ENCODE measurements around the gene DLX4. TPM values are rescaled to one million over a fixed set of nuclear protein-coding genes. Genes with fewer than 3 reads are reported as not detected.

Gene DLX4
- total and polyA plus RNA-seq, 10 of the 15 experiments (the other 5 are each of a cell fraction or from before 2014, with no cell fraction given), result 0.05 to 0.29 (median 0.15) TPM

DNA sequence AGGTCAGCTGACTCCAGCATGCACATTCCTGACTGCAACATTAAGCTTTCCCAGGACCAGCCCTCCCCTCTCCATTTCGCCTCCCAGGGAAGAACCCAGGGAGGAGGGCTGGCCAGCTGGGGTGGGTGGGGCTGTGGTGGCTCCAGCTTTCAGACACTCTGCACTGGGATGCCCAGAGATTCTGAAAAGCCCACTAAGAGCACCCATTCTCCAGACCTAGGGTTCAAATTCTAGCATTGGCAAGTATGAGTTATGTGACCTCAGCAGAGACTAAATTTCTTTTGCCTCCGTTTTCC, 18.2 kb downstream of the DLX4 start:
- H3K9ac ChIP-seq (ENCODE audit: control insufficient read depth, insufficient read depth, low read length), result no peak overlapping the region
- in situ Hi-C loops (cut with MboI), result no loop called here
- no peak for DNase-seq (ENCODE audit: low read depth, low spot score)

More for the DNA sequence above, 18.2 kb downstream of the DLX4 start:
- BruUV-seq (replicated peaks), result no TSS peak
- Histone ChIP-seq H3K4me1 (ENCODE audit: control insufficient read depth, insufficient read depth, low read length) (no peaks in the 10 kb centered on the region), H2AFZ (ENCODE audit: control insufficient read depth, low read depth, low read length) (no peak overlapping the region), H3K4me2 (ENCODE audit: control insufficient read depth, insufficient read depth) (no peak overlapping the region), H3K79me2 (ENCODE audit: control insufficient read depth, insufficient read depth, low read length) (no peaks in the 10 kb centered on the region), H4K20me1 (ENCODE audit: control insufficient read depth, insufficient read depth) (no peaks in the 10 kb centered on the region), H3K4me3 (no peak overlapping the region), H3K27me3 (replicated peaks in 1 of 2; ENCODE audit: control insufficient read depth in 2 of 2, insufficient read depth in 2 of 2, low read length in 1 of 2) (peaks cover 4 to 12% of the 10 kb centered on the region in 2 experiments; a peak in 3 of 4 replicates), H3K9me3 (replicated peaks; ENCODE audit: control insufficient read depth, insufficient read depth, low read length) (no peaks in the 10 kb centered on the region), H3K27ac (ENCODE audit: control insufficient read depth, insufficient read depth) (no peak overlapping the region), H3K36me3 (ENCODE audit: control insufficient read depth in 2 of 2, insufficient read depth in 2 of 2, low read length in 1 of 2) (no peaks in the 10 kb centered on the region)
- 0% methylated on average over 1 of the region's 2 CpGs for WGBS (ENCODE audit: insufficient coverage, insufficient replicate concordance, low lambda C conversion rate, missing lambda C conversion rate)
- intact Hi-C loops (cut with micrococcal nuclease; ENCODE audit: unreplicated experiment), result no loop called here
- ChIA-PET SMC1A (ENCODE audit: uncharacterized antibody, unreplicated experiment) (no interaction called here), POLR2A (no interaction called here), RAD21 (ENCODE audit: unreplicated experiment) (interaction anchor here (1.1 to 1.9 kb wide), 2 partner anchors 10 to 101 kb away, joined by 5 to 7 read pairs; no protein-coding TSS in a partner anchor), CTCF (interaction anchor here (3.3 kb wide), 1 partner anchor 11 kb away, joined by 14 read pairs; no protein-coding TSS in a partner anchor)
- TF ChIP-seq CEBPB (IDR thresholded peaks at IDR 0.05; ENCODE audit: borderline replicate concordance in 1 of 2, low read depth in 2 of 2, low read length in 2 of 2) (no peak), ZBTB11 (CRISPR knock-in tag; IDR thresholded peaks at IDR 0.05) (no peak), TCF12 (IDR thresholded peaks at IDR 0.05; ENCODE audit: low read depth, low read length) (no peak), CREB1 (IDR thresholded peaks at IDR 0.05; ENCODE audit: low read depth) (no peak), SRF (IDR thresholded peaks at IDR 0.05; ENCODE audit: low read depth in 2 of 2, low read length in 2 of 2) (no peak), HDAC6 (IDR thresholded peaks at IDR 0.05; ENCODE audit: unreplicated experiment) (no peak), RBBP5 (conservative IDR thresholded peaks at IDR 0.05) (no peak), SPI1 (IDR thresholded peaks at IDR 0.05; ENCODE audit: borderline replicate concordance, insufficient read depth, low read depth, low read length) (no peak), KDM1A (IDR thresholded peaks at IDR 0.05; ENCODE audit: borderline replicate concordance) (no peak), TCF7 (IDR thresholded peaks at IDR 0.05; ENCODE audit: borderline replicate concordance) (no peak), NFXL1 (IDR thresholded peaks at IDR 0.05; ENCODE audit: borderline replicate concordance) (no peak), STAT3 (IDR thresholded peaks at IDR 0.05; ENCODE audit: low read depth, low read length) (no peak), RELA (IDR thresholded peaks at IDR 0.05; ENCODE audit: borderline replicate concordance, partially characterized antibody) (no peak)
- TF ChIP-seq, protein P1, sequence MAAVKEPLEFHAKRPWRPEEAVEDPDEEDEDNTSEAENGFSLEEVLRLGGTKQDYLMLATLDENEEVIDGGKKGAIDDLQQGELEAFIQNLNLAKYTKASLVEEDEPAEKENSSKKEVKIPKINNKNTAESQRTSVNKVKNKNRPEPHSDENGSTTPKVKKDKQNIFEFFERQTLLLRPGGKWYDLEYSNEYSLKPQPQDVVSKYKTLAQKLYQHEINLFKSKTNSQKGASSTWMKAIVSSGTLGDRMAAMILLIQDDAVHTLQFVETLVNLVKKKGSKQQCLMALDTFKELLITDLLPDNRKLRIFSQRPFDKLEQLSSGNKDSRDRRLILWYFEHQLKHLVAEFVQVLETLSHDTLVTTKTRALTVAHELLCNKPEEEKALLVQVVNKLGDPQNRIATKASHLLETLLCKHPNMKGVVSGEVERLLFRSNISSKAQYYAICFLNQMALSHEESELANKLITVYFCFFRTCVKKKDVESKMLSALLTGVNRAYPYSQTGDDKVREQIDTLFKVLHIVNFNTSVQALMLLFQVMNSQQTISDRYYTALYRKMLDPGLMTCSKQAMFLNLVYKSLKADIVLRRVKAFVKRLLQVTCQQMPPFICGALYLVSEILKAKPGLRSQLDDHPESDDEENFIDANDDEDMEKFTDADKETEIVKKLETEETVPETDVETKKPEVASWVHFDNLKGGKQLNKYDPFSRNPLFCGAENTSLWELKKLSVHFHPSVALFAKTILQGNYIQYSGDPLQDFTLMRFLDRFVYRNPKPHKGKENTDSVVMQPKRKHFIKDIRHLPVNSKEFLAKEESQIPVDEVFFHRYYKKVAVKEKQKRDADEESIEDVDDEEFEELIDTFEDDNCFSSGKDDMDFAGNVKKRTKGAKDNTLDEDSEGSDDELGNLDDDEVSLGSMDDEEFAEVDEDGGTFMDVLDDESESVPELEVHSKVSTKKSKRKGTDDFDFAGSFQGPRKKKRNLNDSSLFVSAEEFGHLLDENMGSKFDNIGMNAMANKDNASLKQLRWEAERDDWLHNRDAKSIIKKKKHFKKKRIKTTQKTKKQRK (IDR thresholded peaks at IDR 0.05; ENCODE audit: low read depth, low read length), result no peak
- TF ChIP-seq, protein P2, sequence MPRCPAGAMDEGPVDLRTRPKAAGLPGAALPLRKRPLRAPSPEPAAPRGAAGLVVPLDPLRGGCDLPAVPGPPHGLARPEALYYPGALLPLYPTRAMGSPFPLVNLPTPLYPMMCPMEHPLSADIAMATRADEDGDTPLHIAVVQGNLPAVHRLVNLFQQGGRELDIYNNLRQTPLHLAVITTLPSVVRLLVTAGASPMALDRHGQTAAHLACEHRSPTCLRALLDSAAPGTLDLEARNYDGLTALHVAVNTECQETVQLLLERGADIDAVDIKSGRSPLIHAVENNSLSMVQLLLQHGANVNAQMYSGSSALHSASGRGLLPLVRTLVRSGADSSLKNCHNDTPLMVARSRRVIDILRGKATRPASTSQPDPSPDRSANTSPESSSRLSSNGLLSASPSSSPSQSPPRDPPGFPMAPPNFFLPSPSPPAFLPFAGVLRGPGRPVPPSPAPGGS (IDR thresholded peaks at IDR 0.05; ENCODE audit: borderline replicate concordance, insufficient read depth, low read depth, low read length, poor library complexity, severe bottlenecking), result no peak
- no peak for FAIRE-seq
- no peak for ATAC-seq
